ENCODE data around the gene EPB41L1. TPM values are rescaled to one million over a fixed set of nuclear protein-coding genes. Genes with fewer than 3 reads are reported as not detected.

EPB41L1 gene
- total and polyA plus RNA-seq, 2 donors from 2014 or later: 53.2 to 230 TPM

GRCh38 chr20:36215778-36216177, 61.2 kb downstream of the EPB41L1 start:
- TF ChIP-seq CTCF (IDR thresholded peaks at IDR 0.05; ENCODE audit: borderline replicate concordance, extremely low read depth, insufficient read depth): no peak
- no peaks in the 10 kb centered on the region for H3K9me3 ChIP-seq (ENCODE audit: control insufficient read depth in 2 of 3, insufficient read depth in 1 of 3, low read length in 3 of 3)
- no peak overlapping the region for H3K9ac ChIP-seq (ENCODE audit: low read length in 3 of 3)
- H3K4me3 ChIP-seq (ENCODE audit: low read length in 3 of 3): no peak overlapping the region
- no peaks in the 10 kb centered on the region for H3K4me1 ChIP-seq (ENCODE audit: control insufficient read depth in 2 of 3, insufficient read depth in 2 of 3, low read depth in 1 of 3, low read length in 3 of 3)
- FAIRE-seq: no peak
- peaks cover 5 to 68% (median 44%) of the 10 kb centered on the region in 3 donors for H3K36me3 ChIP-seq (ENCODE audit: control insufficient read depth in 2 of 3, insufficient read depth in 3 of 3, low read length in 3 of 3)
- intact Hi-C loops (cut with DNase I): loop anchor here (10.0 kb wide), 1 partner anchor 219 kb away; no protein-coding TSS in a partner anchor
- H3K27me3 ChIP-seq (ENCODE audit: control insufficient read depth, insufficient read depth, low read length): no peaks in the 10 kb centered on the region
- H3K27ac ChIP-seq (ENCODE audit: low read depth in 2 of 2, low read length in 2 of 2): no peak overlapping the region
- no peak for DNase-seq

- H3K4me1 ChIP-seq (ENCODE audit: control insufficient read depth in 2 of 3, insufficient read depth in 2 of 3, low read depth in 1 of 3, low read length in 3 of 3): no peaks in the 10 kb centered on the region
- intact Hi-C loops (cut with DNase I): loop anchor here (10.0 kb wide), 1 partner anchor 218 kb away; no protein-coding TSS in a partner anchor
- no peaks in the 10 kb centered on the region for H3K27me3 ChIP-seq (ENCODE audit: control insufficient read depth, insufficient read depth, low read length)
- no peaks in the 10 kb centered on the region for H3K9me3 ChIP-seq (ENCODE audit: control insufficient read depth in 2 of 3, insufficient read depth in 1 of 3, low read length in 3 of 3)
- H3K36me3 ChIP-seq (ENCODE audit: control insufficient read depth in 2 of 3, insufficient read depth in 3 of 3, low read length in 3 of 3): peaks cover 3 to 73% (median 47%) of the 10 kb centered on the region in 3 donors
- no peak for TF ChIP-seq CTCF (IDR thresholded peaks at IDR 0.05; ENCODE audit: borderline replicate concordance, extremely low read depth, insufficient read depth)
- FAIRE-seq (no peak), DNase-seq (no peak)
- H3K4me3 ChIP-seq (ENCODE audit: low read length in 3 of 3): no peak overlapping the region
- no peak overlapping the region for H3K27ac ChIP-seq (ENCODE audit: low read depth in 2 of 2, low read length in 2 of 2)
- H3K9ac ChIP-seq (ENCODE audit: low read length in 3 of 3): no peak overlapping the region
These were observed 61.9 kb downstream of the EPB41L1 start for GRCh38 chr20:36216314-36217025.

- no peak overlapping the region for H3K4me3 ChIP-seq (ENCODE audit: low read length in 3 of 3)
- no peaks in the 10 kb centered on the region for H3K4me1 ChIP-seq (ENCODE audit: control insufficient read depth in 2 of 3, insufficient read depth in 2 of 3, low read depth in 1 of 3, low read length in 3 of 3)
- no peak overlapping the region for H3K9ac ChIP-seq (ENCODE audit: low read length in 3 of 3)
- no peak for TF ChIP-seq CTCF (IDR thresholded peaks at IDR 0.05; ENCODE audit: borderline replicate concordance, extremely low read depth, insufficient read depth)
- peaks cover 3 to 75% (median 47%) of the 10 kb centered on the region in 3 donors for H3K36me3 ChIP-seq (ENCODE audit: control insufficient read depth in 2 of 3, insufficient read depth in 3 of 3, low read length in 3 of 3)
- DNase-seq (no peak), FAIRE-seq (no peak)
- H3K27me3 ChIP-seq (ENCODE audit: control insufficient read depth, insufficient read depth, low read length): no peaks in the 10 kb centered on the region
- intact Hi-C loops (cut with DNase I): loop anchor here (10.0 kb wide), 1 partner anchor 218 kb away; no protein-coding TSS in a partner anchor
- no peak overlapping the region for H3K27ac ChIP-seq (ENCODE audit: low read depth in 2 of 2, low read length in 2 of 2)
- no peaks in the 10 kb centered on the region for H3K9me3 ChIP-seq (ENCODE audit: control insufficient read depth in 2 of 3, insufficient read depth in 1 of 3, low read length in 3 of 3)
These were observed 62.7 kb downstream of the EPB41L1 start for GRCh38 chr20:36217226-36217625.

Measured in kidney (tissue), 14 donors.